GM12878 (cell line): ENCODE measurements around the gene AXIN1. TPM values are rescaled to one million over a fixed set of nuclear protein-coding genes. Genes with fewer than 3 reads are reported as not detected.
A peak's percentile ranks its signal among the peaks of the same experiment; 100 is the strongest.

Experiments
- BACH1 ChIP-seq: fragments of 450-650 bp; IDR thresholded peaks from 2 replicates; pipeline ENCODE4 v1.6.1; 2017; ENCODE audit warnings: mild to moderate bottlenecking, borderline replicate concordance
- DPF2 ChIP-seq: fragments of 450-650 bp; IDR thresholded peaks from 2 replicates; pipeline ENCODE4 v1.6.1; 2017; ENCODE audit warnings: mild to moderate bottlenecking
- E2F4 ChIP-seq: IDR thresholded peaks from 2 replicates; pipeline ENCODE4 v1.6.1; 2012; ENCODE audit warnings: low read depth, low read length, improper control_type of control experiment
- E4F1 ChIP-seq: fragments of 450-650 bp; IDR thresholded peaks from 2 replicates; pipeline ENCODE4 v1.6.1; 2018; ENCODE audit warnings: borderline replicate concordance, mild to moderate bottlenecking; ENCODE audit not compliant: partially characterized antibody
- EED ChIP-seq: sonication (generic); IDR thresholded peaks from 2 replicates; pipeline ENCODE4 v1.6.1; 2016; ENCODE audit warnings: antibody characterized with exemption, low read depth
- HCFC1 ChIP-seq: fragments of 150-350 bp; IDR thresholded peaks from 2 replicates; pipeline ENCODE4 v1.6.1; 2014; ENCODE audit warnings: low read length
- IKZF1 ChIP-seq: fragments of 450-650 bp; conservative IDR thresholded peaks from 2 replicates; pipeline ENCODE4 v1.6.1; 2017; ENCODE audit warnings: antibody characterized with exemption, mild to moderate bottlenecking
- KDM1A ChIP-seq: fragments of 200-600 bp; sonication (generic); IDR thresholded peaks from 2 replicates; pipeline ENCODE4 v1.6.1; 2016; ENCODE audit warnings: borderline replicate concordance
- MEF2A ChIP-seq: IDR thresholded peaks from 2 replicates; pipeline ENCODE4 v1.6.1; 2011; ENCODE audit warnings: low read depth, mild to moderate bottlenecking, low read length, moderate library complexity; ENCODE audit not compliant: insufficient read depth
- NRF1 ChIP-seq: conservative IDR thresholded peaks from 2 replicates; pipeline ENCODE4 v1.6.1; 2011; ENCODE audit warnings: mild to moderate bottlenecking, low read depth, low read length, improper control_type of control experiment
- SMC3 ChIP-seq: IDR thresholded peaks from 2 replicates; pipeline ENCODE4 v1.6.1; 2011; ENCODE audit warnings: low read length, improper control_type of control experiment, borderline replicate concordance
- SREBF2 ChIP-seq: IDR thresholded peaks from 2 replicates; pipeline ENCODE4 v1.6.1; 2012; ENCODE audit warnings: mild to moderate bottlenecking, low read length
- STAT1 ChIP-seq: fragments of 450-650 bp; conservative IDR thresholded peaks from 2 replicates; pipeline ENCODE4 v1.6.1; 2014; ENCODE audit warnings: antibody characterized with exemption, mild to moderate bottlenecking
- ZNF207 ChIP-seq: fragments of 450-650 bp; IDR thresholded peaks from 2 replicates; pipeline ENCODE4 v1.6.1; 2014; ENCODE audit warnings: antibody characterized with exemption, mild to moderate bottlenecking, borderline replicate concordance
- ZNF274 ChIP-seq: IDR thresholded peaks from one replicate; pipeline ENCODE4 v1.8.0; 2011; ENCODE audit not compliant: insufficient read length, insufficient read depth
- polyA plus RNA-seq, 11 experiments: library from polyadenylated mRNA; depleted of rRNA in 4 of 11; unstranded in 6 of 11; stranded (reverse) in 5 of 11; fragments of >200 nt; fragmentation: Nextera tagmentation in 4 of 11; fragmentation: Illumina TruSeq in 1 of 11; extraction: Ambion mirVana in 4 of 11; extraction: Trizol in 1 of 11; gene quantifications; 1 replicate in 1 of 11; 2 replicates in 10 of 11; pipeline versions ENCODE4 v1.2.1 to v1.2.3, GENCODE V29; 2011 to 2016; ENCODE audit warnings: inconsistent platforms in 2 of 11, missing spikeins in 2 of 11, low read depth in 1 of 11
- total RNA-seq, 4 experiments: library from RNA; depleted of rRNA in 3 of 4; stranded (reverse); fragments of >200 nt in 3 of 4; fragmentation: Illumina TruSeq in 1 of 4; extraction: Trizol in 1 of 4; gene quantifications; 2 replicates each; pipeline versions ENCODE4 v1.2.1 to v1.2.3, GENCODE V29; 2013 to 2021

AXIN1 gene
- total and polyA plus RNA-seq, 10 of the 15 experiments (the other 5 are each of a cell fraction or from before 2014, with no cell fraction given): 0.26 to 27.1 (median 7.7) TPM

- no peak for TF ChIP-seq E2F4
- TF ChIP-seq ZNF274: no peak
- TF ChIP-seq DPF2: peak; percentile 48; the same call in 1 of the 2 replicates
- TF ChIP-seq EED: no peak
- TF ChIP-seq KDM1A: no peak
- TF ChIP-seq SREBF2: no peak
- TF ChIP-seq SMC3: no peak
- TF ChIP-seq ZNF207: 0 out of 2 replicates have a peak, but pooled peaks have one; percentile 17
- TF ChIP-seq IKZF1: peak; percentile 63; the same call in 1 of the 2 replicates
- TF ChIP-seq HCFC1: no peak
- no peak for TF ChIP-seq STAT1
- TF ChIP-seq NRF1: no peak
- TF ChIP-seq BACH1: no peak
- no peak for TF ChIP-seq E4F1
- TF ChIP-seq MEF2A: no peak
Observed at GRCh38 chr16:381012-381788, 28.7 kb upstream of the AXIN1 start (continued).
